Neuronal stem cell (in vitro differentiated cells): ENCODE data around the gene RASD2.
A peak's percentile ranks its signal among the peaks of the same experiment; 100 is the strongest.

ENCODE experiments used
- DNase-seq: peaks from one replicate; pipeline ENCODE4 v3.0.0-alpha.2; 2013; ENCODE audit warnings: low spot score
- H2AFZ ChIP-seq: one replicate; pipeline ENCODE4 v1.6.1; 2013; ENCODE audit warnings: mild to moderate bottlenecking, low read length, inconsistent platforms
- H2AK5ac ChIP-seq: 2 replicates; pipeline ENCODE4 v1.6.1; 2013; ENCODE audit warnings: low read depth, mild to moderate bottlenecking, inconsistent platforms, low read length, moderate library complexity, mixed read lengths
- H2BK120ac ChIP-seq: 2 replicates; pipeline ENCODE4 v1.6.1; 2013; ENCODE audit warnings: low read depth, mild to moderate bottlenecking, inconsistent platforms, low read length, moderate library complexity, mixed read lengths
- H2BK12ac ChIP-seq: one replicate; pipeline ENCODE4 v1.6.1; 2013; ENCODE audit warnings: low read length, inconsistent platforms
- H2BK15ac ChIP-seq: 2 replicates; pipeline ENCODE4 v1.6.1; 2013; ENCODE audit warnings: mild to moderate bottlenecking, low read length, inconsistent platforms, mixed read lengths
- H2BK5ac ChIP-seq: one replicate; pipeline ENCODE4 v1.6.1; 2013; ENCODE audit warnings: inconsistent platforms, mild to moderate bottlenecking, low read length, moderate library complexity
- H3K14ac ChIP-seq: one replicate; pipeline ENCODE4 v1.6.1; 2013; ENCODE audit warnings: low read length, inconsistent platforms
- H3K18ac ChIP-seq: 2 replicates; pipeline ENCODE4 v1.6.1; 2013; ENCODE audit warnings: low read length, inconsistent platforms
- H3K23ac ChIP-seq: 2 replicates; pipeline ENCODE4 v1.6.1; 2013; ENCODE audit warnings: low read depth, mild to moderate bottlenecking, mixed read lengths, low read length, inconsistent platforms; ENCODE audit not compliant: poor library complexity
- H3K27ac ChIP-seq: replicated peaks from 3 replicates; pipeline ENCODE4 v1.5.1; 2013; ENCODE audit warnings: low read length, inconsistent platforms
- H3K27me3 ChIP-seq, 3 experiments: 2 replicates each; pipeline ENCODE4 v1.6.1; 2013; ENCODE audit warnings: low read length in 3 of 3, mild to moderate bottlenecking in 2 of 3, inconsistent platforms in 1 of 3, low read depth in 1 of 3, mixed read lengths in 1 of 3, moderate library complexity in 1 of 3; ENCODE audit not compliant: control insufficient read depth in 3 of 3, insufficient read depth in 3 of 3
- H3K36me3 ChIP-seq, 2 donors: replicated peaks in 1 of 2; 2 replicates each; pipeline ENCODE4 v1.6.1; 2013; ENCODE audit warnings: low read length in 2 of 2; ENCODE audit not compliant: control insufficient read depth in 2 of 2, insufficient read depth in 2 of 2
- H3K4ac ChIP-seq: 2 replicates; pipeline ENCODE4 v1.6.1; 2013; ENCODE audit warnings: inconsistent platforms, mild to moderate bottlenecking, low read length, moderate library complexity
- H3K4me1 ChIP-seq, 2 donors: 1 replicate in 1 of 2; 2 replicates in 1 of 2; pipeline ENCODE4 v1.6.1; 2013; ENCODE audit warnings: low read length in 2 of 2, low read depth in 1 of 2; ENCODE audit not compliant: control insufficient read depth in 2 of 2, insufficient read depth in 1 of 2
- H3K4me2 ChIP-seq: one replicate; pipeline ENCODE4 v1.6.1; 2013; ENCODE audit warnings: mild to moderate bottlenecking, low read length, inconsistent platforms; ENCODE audit not compliant: insufficient read depth, poor library complexity, severe bottlenecking
- H3K4me3 ChIP-seq, 2 donors: 2 replicates each; pipeline ENCODE4 v1.5.1; 2013; ENCODE audit warnings: low read length in 2 of 2, mild to moderate bottlenecking in 2 of 2, inconsistent platforms in 1 of 2, moderate library complexity in 1 of 2
- H3K79me1 ChIP-seq: one replicate; pipeline ENCODE4 v1.6.1; 2013; ENCODE audit warnings: low read depth, mild to moderate bottlenecking, inconsistent platforms, low read length, moderate library complexity
- H3K9ac ChIP-seq: one replicate; pipeline ENCODE4 v1.6.1; 2013; ENCODE audit warnings: mild to moderate bottlenecking, low read depth, low read length, inconsistent platforms; ENCODE audit not compliant: poor library complexity
- H3K9me3 ChIP-seq, 2 donors: replicated peaks in 1 of 2; 2 replicates each; pipeline versions ENCODE3 to v1.6.1; 2013; ENCODE audit warnings: low read length in 2 of 2, mild to moderate bottlenecking in 2 of 2, inconsistent platforms in 1 of 2, low read depth in 1 of 2, mixed read lengths in 1 of 2, moderate library complexity in 1 of 2; ENCODE audit not compliant: control insufficient read depth in 2 of 2, insufficient read depth in 1 of 2
- H4K8ac ChIP-seq: one replicate; pipeline ENCODE4 v1.6.1; 2013; ENCODE audit warnings: low read depth, mild to moderate bottlenecking, inconsistent platforms, low read length, moderate library complexity
- H4K91ac ChIP-seq: one replicate; pipeline ENCODE4 v1.6.1; 2013; ENCODE audit warnings: low read length, low read depth, mild to moderate bottlenecking, inconsistent platforms; ENCODE audit not compliant: poor library complexity
- WGBS, 2 donors: extraction: QIAGEN DNeasy Blood & Tissue Kit; methylation state at CpG; one replicate each; pipeline ENCODE4 v1.1.7; 2013; ENCODE audit warnings: missing lambda C conversion rate in 2 of 2, mixed read lengths in 1 of 2; ENCODE audit not compliant: insufficient read length in 2 of 2, insufficient replicate concordance in 1 of 2; ENCODE audit errors: extremely low coverage in 2 of 2; 5-methylcytosine and 5-hydroxymethylcytosine counted together

RASD2 gene

DNA sequence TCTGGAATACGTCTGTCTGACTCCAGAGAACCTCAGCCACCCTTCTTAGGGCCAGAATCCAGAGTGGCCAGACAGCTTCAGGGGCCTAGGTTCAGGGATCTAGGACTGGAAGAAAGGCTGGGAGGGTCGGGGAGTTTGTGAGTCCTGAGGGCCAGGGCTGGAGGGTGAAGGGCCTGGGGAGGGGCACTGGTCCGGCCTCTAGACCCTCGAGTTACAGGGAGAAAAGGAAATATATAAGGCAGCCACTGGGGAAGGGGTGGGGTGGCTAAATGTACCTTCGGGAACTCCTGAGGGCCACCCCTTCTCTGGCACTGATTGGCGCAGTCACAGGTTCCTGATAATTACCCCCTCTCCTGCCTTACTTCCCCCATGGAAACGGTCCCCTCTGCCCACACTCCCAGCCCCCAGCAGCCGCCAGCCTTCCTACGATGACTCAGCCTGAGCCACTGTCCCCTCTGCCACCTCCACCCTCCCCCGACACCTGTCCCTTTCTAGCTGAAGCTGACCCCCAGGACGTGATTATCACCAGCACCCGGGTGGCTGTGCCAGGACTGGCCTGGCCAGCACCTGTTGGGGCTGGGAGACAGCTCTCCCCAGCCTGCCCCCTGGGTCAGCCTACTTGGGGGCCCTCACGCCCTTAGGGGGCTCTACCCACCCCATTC, 50.1 kb downstream of the RASD2 start:
- H3K27ac ChIP-seq: no peak overlapping the region
- H2AK5ac ChIP-seq: peak overlapping the region; percentile 76
- no peak overlapping the region for H3K4me2 ChIP-seq
- no peaks in the 10 kb centered on the region for H3K36me3 ChIP-seq
- H2BK15ac ChIP-seq: no peak overlapping the region
- no peak for DNase-seq
- peaks cover 0 to 9% (median 0%) of the 10 kb centered on the region in 3 experiments for H3K27me3 ChIP-seq
- H3K14ac ChIP-seq: no peak overlapping the region
- no peak overlapping the region for H2AFZ ChIP-seq
- H3K9me3 ChIP-seq: peaks cover 0 to 3% of the 10 kb centered on the region in 2 donors
- H2BK120ac ChIP-seq: peak overlapping the region; percentile 66
- no CpG with 5 or more reads among the region's 13 CpGs for WGBS, 2 donors
- H2BK5ac ChIP-seq: no peak overlapping the region
- H2BK12ac ChIP-seq: no peak overlapping the region
- H3K18ac ChIP-seq: peak overlapping the region; percentile 39
- H3K4ac ChIP-seq: no peak overlapping the region
- H4K91ac ChIP-seq: no peak overlapping the region
- peak overlapping the region; percentile 22 for H3K23ac ChIP-seq
- peaks cover 0 to 7% of the 10 kb centered on the region in 2 donors for H3K4me1 ChIP-seq
- H3K79me1 ChIP-seq: no peaks in the 10 kb centered on the region
- no peak overlapping the region for H3K9ac ChIP-seq
- H4K8ac ChIP-seq: no peak overlapping the region
- H3K4me3 ChIP-seq: no peak overlapping the region

DNA sequence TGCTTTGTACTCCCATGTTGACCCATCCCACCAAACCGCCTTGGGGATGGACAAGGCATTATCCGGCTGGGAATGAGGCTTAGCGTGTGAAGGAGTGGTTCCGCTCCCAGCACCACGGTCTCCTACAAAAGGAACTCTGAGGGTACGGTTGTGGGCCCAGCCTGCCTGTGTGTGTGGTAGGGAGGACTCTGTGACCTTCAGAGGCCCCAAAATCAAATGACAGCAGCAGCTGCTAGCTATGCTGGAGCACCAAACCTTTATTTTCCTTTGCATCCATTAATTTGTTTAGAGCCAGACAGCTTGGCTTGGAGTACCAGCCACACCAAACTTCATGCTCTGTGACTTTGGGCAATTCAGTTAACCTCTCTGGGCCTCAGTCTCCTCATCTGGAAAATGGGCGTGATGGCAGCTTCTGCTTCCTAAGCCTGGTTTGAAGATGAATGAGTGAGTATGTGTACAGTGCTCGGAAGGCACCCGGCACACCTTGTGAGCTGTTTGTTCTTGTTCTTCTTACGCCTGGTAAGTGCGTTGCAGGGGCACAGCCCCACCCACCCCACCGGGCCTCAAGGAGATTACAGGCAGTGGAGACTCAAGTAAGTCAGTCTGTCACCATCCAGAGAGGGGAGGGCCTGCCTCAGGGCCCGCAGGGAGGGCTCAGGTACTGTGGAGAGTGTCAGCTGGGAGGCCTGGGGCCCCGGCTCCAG, 51.2 kb downstream of the RASD2 start:
- H3K9ac ChIP-seq: no peak overlapping the region
- H3K23ac ChIP-seq: peak overlapping the region; percentile 19
- no peak overlapping the region for H2BK12ac ChIP-seq
- peak overlapping the region; percentile 84 for H3K18ac ChIP-seq
- H3K4ac ChIP-seq: no peak overlapping the region
- peak overlapping the region; percentile 26 for H2BK15ac ChIP-seq
- peak overlapping the region; percentile 56 for H3K14ac ChIP-seq
- no peak overlapping the region for H3K27ac ChIP-seq
- peak overlapping the region; percentile 29 for H4K8ac ChIP-seq
- H3K27me3 ChIP-seq: peaks cover 0 to 9% (median 0%) of the 10 kb centered on the region in 3 experiments
- no peak for DNase-seq
- no peak overlapping the region for H3K4me2 ChIP-seq
- no peaks in the 10 kb centered on the region for H3K79me1 ChIP-seq
- H2AK5ac ChIP-seq: peak overlapping the region; percentile 51
- peak overlapping the region; percentile 39 for H2BK120ac ChIP-seq
- no CpG with 5 or more reads among the region's 14 CpGs for WGBS, 2 donors
- H3K4me1 ChIP-seq: peaks cover 0 to 7% of the 10 kb centered on the region in 2 donors
- H2BK5ac ChIP-seq: peak overlapping the region; percentile 9
- no peak overlapping the region for H3K4me3 ChIP-seq
- H4K91ac ChIP-seq: no peak overlapping the region
- H3K36me3 ChIP-seq: no peaks in the 10 kb centered on the region
- peak overlapping the region; percentile 83 for H2AFZ ChIP-seq
- H3K9me3 ChIP-seq: peaks cover 0 to 3% of the 10 kb centered on the region in 2 donors

DNA sequence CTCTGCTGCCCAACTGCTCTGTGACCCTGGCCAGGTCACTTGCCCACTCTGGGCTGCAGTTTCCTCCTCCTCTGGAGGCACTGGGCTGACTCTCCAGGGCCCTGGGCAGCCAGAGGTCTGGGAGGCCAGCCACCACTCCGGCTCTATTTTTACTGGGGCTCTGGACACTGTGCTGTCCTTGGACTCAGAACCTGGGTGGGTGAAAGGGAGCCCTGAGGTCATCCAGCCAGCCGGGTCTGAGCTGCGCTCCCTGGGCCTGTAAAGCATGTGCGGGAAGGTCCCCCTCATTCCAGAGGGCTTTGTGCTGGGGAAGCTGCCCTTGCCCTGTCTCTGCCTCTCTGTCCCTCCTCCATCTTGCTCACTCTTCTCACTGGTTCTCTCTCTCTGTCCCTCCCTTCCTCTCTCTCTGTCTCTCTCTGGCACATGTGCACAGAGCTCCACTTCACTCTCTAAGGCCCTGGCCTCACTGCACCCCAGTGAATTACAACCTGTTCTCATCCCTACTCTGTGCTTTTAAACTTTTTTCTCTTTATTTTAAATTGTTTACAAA, 51.9 kb downstream of the RASD2 start:
- H3K4me2 ChIP-seq: no peak overlapping the region
- H3K9ac ChIP-seq: no peak overlapping the region
- H2BK5ac ChIP-seq: peak overlapping the region; percentile 9
- no peaks in the 10 kb centered on the region for H3K79me1 ChIP-seq
- H3K4me3 ChIP-seq: no peak overlapping the region
- no CpG with 5 or more reads among the region's 4 CpGs for WGBS, 2 donors
- H4K8ac ChIP-seq: no peak overlapping the region
- no peaks in the 10 kb centered on the region for H3K36me3 ChIP-seq
- H3K23ac ChIP-seq: no peak overlapping the region
- peaks cover 0 to 7% of the 10 kb centered on the region in 2 donors for H3K4me1 ChIP-seq
- H2BK12ac ChIP-seq: no peak overlapping the region
- no peak overlapping the region for H3K27ac ChIP-seq
- peak overlapping the region; percentile 84 for H3K18ac ChIP-seq
- peak overlapping the region; percentile 51 for H2AK5ac ChIP-seq
- H2AFZ ChIP-seq: peak overlapping the region; percentile 83
- H3K4ac ChIP-seq: no peak overlapping the region
- H3K9me3 ChIP-seq: peaks cover 0 to 3% of the 10 kb centered on the region in 2 donors
- peak overlapping the region; percentile 26 for H2BK15ac ChIP-seq
- DNase-seq: no peak
- H4K91ac ChIP-seq: no peak overlapping the region
- H3K27me3 ChIP-seq: peaks cover 0 to 9% (median 0%) of the 10 kb centered on the region in 3 experiments
- peak overlapping the region; percentile 25 for H2BK120ac ChIP-seq
- peak overlapping the region; percentile 56 for H3K14ac ChIP-seq
